ENCODE results near the gene SMYD3. TPM values are rescaled to one million over a fixed set of nuclear protein-coding genes. Genes with fewer than 3 reads are reported as not detected.

The SMYD3 gene
- polyA plus RNA-seq, 2 of the 4 experiments (the other 2 are of a cell fraction), result 18.2 to 35.2 TPM

- POLR2A ChIA-PET, result no interaction called here
- Histone ChIP-seq H3K27ac (no peak overlapping the region), H3K4me2 (no peak overlapping the region), H3K9me3 (no peaks in the 10 kb centered on the region), H3K4me1 (no peaks in the 10 kb centered on the region), H3K4me3 (no peak overlapping the region)
- TF ChIP-seq EHMT2 (IDR thresholded peaks at IDR 0.05; ENCODE audit: low read depth), result no peak
- no peak for TF ChIP-seq REST (IDR thresholded peaks at IDR 0.05)
- TF ChIP-seq EP300 (IDR thresholded peaks at IDR 0.05), result no peak
- no peak for TF ChIP-seq ELK1 (IDR thresholded peaks at IDR 0.05; ENCODE audit: low read depth, low read length)
- TF ChIP-seq KDM1A (IDR thresholded peaks at IDR 0.05; ENCODE audit: low read depth), result no peak
- no peak for TF ChIP-seq NPAS2 (CRISPR knock-in tag; IDR thresholded peaks at IDR 0.05; ENCODE audit: borderline replicate concordance)
- no peak for TF ChIP-seq MYC (IDR thresholded peaks at IDR 0.05; ENCODE audit: borderline replicate concordance, low read length)
- TF ChIP-seq ZFP36 (IDR thresholded peaks at IDR 0.05; ENCODE audit: borderline replicate concordance, partially characterized antibody), result no peak
- TF ChIP-seq HOXA7 (CRISPR knock-in tag; IDR thresholded peaks at IDR 0.05), result no peak
- no peak for TF ChIP-seq TP53 (CRISPR knock-in tag; IDR thresholded peaks at IDR 0.05)
- FAIRE-seq (no peak), ATAC-seq (no peak), DNase-seq (ENCODE audit: low read depth in 1 of 2, low spot score in 1 of 2) (no peak)
- 92% methylated on average over 10 of the region's 10 CpGs for WGBS (ENCODE audit: missing lambda C conversion rate)
- CTCF ChIA-PET, result interaction anchor here (0.6 kb wide), 2 partner anchors 23 to 764 kb away, joined by 3 read pairs; no protein-coding TSS in a partner anchor
Observed at GRCh38 chr1:245807306-245807705, 699.8 kb downstream of the SMYD3 start.

GRCh38 chr1:245805532-245805931 lies 701.5 kb downstream of the SMYD3 start:
- no peak for DNase-seq (ENCODE audit: low read depth in 1 of 2, low spot score in 1 of 2)
- H3K4me3 ChIP-seq, result no peak overlapping the region
- 0% methylated on average over 1 of the region's 1 CpG for WGBS (ENCODE audit: missing lambda C conversion rate)
- no peaks in the 10 kb centered on the region for H3K9me3 ChIP-seq
- H3K27ac ChIP-seq, result no peak overlapping the region
- ChIA-PET POLR2A (no interaction called here), CTCF (no interaction called here)
- no peak overlapping the region for H3K4me2 ChIP-seq
- H3K4me1 ChIP-seq, result no peaks in the 10 kb centered on the region
- FAIRE-seq, result no peak
- TF ChIP-seq E2F6 (IDR thresholded peaks at IDR 0.05; ENCODE audit: borderline replicate concordance, low read depth) (no peak), POLR2AphosphoS2 (conservative IDR thresholded peaks at IDR 0.05; ENCODE audit: low read length) (no peak), MAX (IDR thresholded peaks at IDR 0.05) (no peak), HOXA7 (CRISPR knock-in tag; IDR thresholded peaks at IDR 0.05) (no peak), CEBPB (IDR thresholded peaks at IDR 0.05) (no peak)
- no peak for ATAC-seq

- no peak overlapping the region for H3K27ac ChIP-seq
- H3K4me2 ChIP-seq, result no peak overlapping the region
- ChIA-PET POLR2A (no interaction called here), CTCF (interaction anchor here (1.1 kb wide), 1 partner anchor 9 kb away, joined by 3 read pairs; no protein-coding TSS in a partner anchor)
- ATAC-seq (no peak), DNase-seq (ENCODE audit: low read depth in 1 of 2, low spot score in 1 of 2) (no peak), FAIRE-seq (no peak)
- TF ChIP-seq EHF (CRISPR knock-in tag; IDR thresholded peaks at IDR 0.05) (no peak), MAZ (IDR thresholded peaks at IDR 0.05; ENCODE audit: borderline replicate concordance, low read depth, low read length) (no peak), FOSL2 (IDR thresholded peaks at IDR 0.05) (no peak), FOSL2 (CRISPR knock-in tag; IDR thresholded peaks at IDR 0.05) (no peak), CEBPB (IDR thresholded peaks at IDR 0.05) (no peak), CBX2 (IDR thresholded peaks at IDR 0.05; ENCODE audit: borderline replicate concordance, low read depth) (no peak), JUN (IDR thresholded peaks at IDR 0.05) (no peak), ELK1 (IDR thresholded peaks at IDR 0.05; ENCODE audit: low read depth, low read length) (no peak), NR3C1 (IDR thresholded peaks at IDR 0.05) (no peak), BCL3 (IDR thresholded peaks at IDR 0.05) (no peak), ZFP36 (IDR thresholded peaks at IDR 0.05; ENCODE audit: borderline replicate concordance, partially characterized antibody) (no peak), HOXB5 (CRISPR knock-in tag; IDR thresholded peaks at IDR 0.05) (no peak)
- no peaks in the 10 kb centered on the region for H3K9me3 ChIP-seq
- no peak overlapping the region for H3K4me3 ChIP-seq
- 76% methylated on average over 4 of the region's 4 CpGs for WGBS (ENCODE audit: missing lambda C conversion rate)
- H3K4me1 ChIP-seq, result no peaks in the 10 kb centered on the region
Observed at GRCh38 chr1:245804696-245805095, 702.4 kb downstream of the SMYD3 start.
